Islet of Langerhans (tissue), 1 donor: ENCODE measurements around the gene MFAP4.

ENCODE experiments used
- FAIRE-seq: peaks from one replicate; lab custom pipeline; 2011; peaks lifted over from hg19 to GRCh38; lab: Jason Lieb, UNC

MFAP4 gene

GRCh38 chr17:19386974-19387920, at the start of gene MFAP4:
Gene MFAP4 (minus strand): TSS chr17:19387190. CDS start chr17:19387155, 35 bp downstream.
- no peak for FAIRE-seq

- no peak for FAIRE-seq
Measured at GRCh38 chr17:19433727-19434340, 46.8 kb upstream of the MFAP4 start.

GRCh38 chr17:19433255-19433654, 46.3 kb upstream of the MFAP4 start:
- FAIRE-seq, result no peak

- FAIRE-seq, result no peak
Measured at GRCh38 chr17:19431691-19432090, 44.7 kb upstream of the MFAP4 start.

- no peak for FAIRE-seq
Measured at GRCh38 chr17:19426631-19427030, 39.6 kb upstream of the MFAP4 start.

GRCh38 chr17:19424934-19425868, 38.2 kb upstream of the MFAP4 start:
- FAIRE-seq, result no peak

GRCh38 chr17:19421926-19422325, 34.9 kb upstream of the MFAP4 start:
- no peak for FAIRE-seq

GRCh38 chr17:19421219-19421618, 34.2 kb upstream of the MFAP4 start:
- FAIRE-seq, result no peak

GRCh38 chr17:19418251-19418992, 31.4 kb upstream of the MFAP4 start:
- FAIRE-seq, result no peak

- FAIRE-seq, result no peak
Measured at GRCh38 chr17:19417611-19418010, 30.6 kb upstream of the MFAP4 start.

- FAIRE-seq, result no peak
Measured at GRCh38 chr17:19415806-19416775, 29.1 kb upstream of the MFAP4 start.

- FAIRE-seq, result no peak
Measured at GRCh38 chr17:19415311-19415710, 28.3 kb upstream of the MFAP4 start.

GRCh38 chr17:19414396-19415280, 27.6 kb upstream of the MFAP4 start:
- FAIRE-seq, result no peak

GRCh38 chr17:19413761-19414160, 26.8 kb upstream of the MFAP4 start:
- no peak for FAIRE-seq

- no peak for FAIRE-seq
Measured at GRCh38 chr17:19412984-19413383, 26.0 kb upstream of the MFAP4 start.

- no peak for FAIRE-seq
Measured at GRCh38 chr17:19412510-19412909, 25.5 kb upstream of the MFAP4 start.

GRCh38 chr17:19411631-19412030, 24.6 kb upstream of the MFAP4 start:
- FAIRE-seq, result no peak

GRCh38 chr17:19410875-19411620, 24.1 kb upstream of the MFAP4 start, which contains the start of gene RNF112:
Gene RNF112 (plus strand): TSS chr17:19411232. CDS start chr17:19411409, 177 bp downstream.
- no peak for FAIRE-seq

GRCh38 chr17:19410091-19410490, 23.1 kb upstream of the MFAP4 start:
- no peak for FAIRE-seq
